ENCODE measurements around the gene OR52I1.
A peak's percentile ranks its signal among the peaks of the same experiment; 100 is the strongest.

The OR52I1 gene

GRCh38 chr11:4593739-4594138 is at the start of gene OR52I1:
TSS of gene OR52I1 (plus strand) at chr11:4594039. CDS start at chr11:4594039, 0 bp downstream.
- no peak for DNase-seq

- DNase-seq = no peak
Measured at GRCh38 chr11:4544891-4545290, 48.9 kb upstream of the OR52I1 start, which contains the start of gene OR52M1. TSS of gene OR52M1 (plus strand) at chr11:4545191. CDS start at chr11:4545191, 0 bp downstream.

- no peak for DNase-seq
Measured at GRCh38 chr11:4546878-4547277, 47.0 kb upstream of the OR52I1 start.

GRCh38 chr11:4547416-4547815 is 46.4 kb upstream of the OR52I1 start:
- no peak for DNase-seq

GRCh38 chr11:4551346-4551979 is 42.4 kb upstream of the OR52I1 start:
- no peak for DNase-seq

- DNase-seq = no peak
Measured at GRCh38 chr11:4559527-4560440, 34.1 kb upstream of the OR52I1 start.

GRCh38 chr11:4560467-4560866 is 33.4 kb upstream of the OR52I1 start:
- no peak for DNase-seq

GRCh38 chr11:4565371-4565770 is 28.5 kb upstream of the OR52I1 start:
- DNase-seq = no peak

GRCh38 chr11:4569075-4569474 is 24.8 kb upstream of the OR52I1 start:
- DNase-seq = no peak

- no peak for DNase-seq
Measured at GRCh38 chr11:4576880-4577279, 17.0 kb upstream of the OR52I1 start.

GRCh38 chr11:4577761-4578160 is 16.1 kb upstream of the OR52I1 start:
- no peak for DNase-seq

GRCh38 chr11:4578624-4579023 is 15.2 kb upstream of the OR52I1 start:
- DNase-seq = no peak

GRCh38 chr11:4580124-4580523 is 13.7 kb upstream of the OR52I1 start:
- DNase-seq = no peak

- no peak for DNase-seq
Measured at GRCh38 chr11:4581443-4581842, 12.4 kb upstream of the OR52I1 start, which contains the start of gene OR52I2. TSS of gene OR52I2 (plus strand) at chr11:4581743.

- no peak for DNase-seq
Measured at GRCh38 chr11:4589017-4589416, 4.8 kb upstream of the OR52I1 start.

- no peak for DNase-seq
Measured at GRCh38 chr11:4605057-4605456, 11.2 kb downstream of the OR52I1 start.

- no peak for DNase-seq
Measured at GRCh38 chr11:4606231-4607015, 12.6 kb downstream of the OR52I1 start.

- no peak for DNase-seq
Measured at GRCh38 chr11:4607096-4607495, 13.3 kb downstream of the OR52I1 start.

- peak; percentile 92 for DNase-seq
Measured at GRCh38 chr11:4607781-4608666, 14.2 kb downstream of the OR52I1 start, which contains the start of gene TRIM68. TSS of gene TRIM68 (minus strand) at chr11:4608231. CDS start at chr11:4605504, 2,727 bp downstream.

GRCh38 chr11:4610258-4610935 is 16.6 kb downstream of the OR52I1 start:
- no peak for DNase-seq

- DNase-seq = no peak
Measured at GRCh38 chr11:4611986-4612385, 18.1 kb downstream of the OR52I1 start.
